GM23248 (cell line): ENCODE data around the gene MRPS31. TPM values are rescaled to one million over a fixed set of nuclear protein-coding genes. Genes with fewer than 3 reads are reported as not detected.
"Not testable (repeated sequence)": the region's sequence is repeated elsewhere in the genome, so short reads cannot be mapped to it uniquely, and the experiment has no call there.

Experiments
- DNase-seq: peaks from one replicate; pipeline ENCODE4 v3.0.0-alpha.2; 2015
- H2AFZ ChIP-seq: fragments of 200-600 bp; sonication (generic); 2 replicates; pipeline ENCODE4 v1.6.1; 2016; ENCODE audit warnings: antibody characterized with exemption
- H3F3A ChIP-seq: fragments of 200-600 bp; sonication (generic); 2 replicates; pipeline ENCODE4 v1.6.1; 2016; ENCODE audit warnings: mild to moderate bottlenecking, antibody characterized with exemption, mixed run types; ENCODE audit not compliant: insufficient read depth
- H3K27ac ChIP-seq: fragments of 200-600 bp; sonication (generic); 2 replicates; pipeline ENCODE4 v1.5.1; 2016; ENCODE audit warnings: mild to moderate bottlenecking
- H3K27me3 ChIP-seq: fragments of 200-600 bp; sonication (generic); replicated peaks from 2 replicates; pipeline ENCODE4 v1.6.1; 2016; ENCODE audit warnings: mild to moderate bottlenecking; ENCODE audit not compliant: insufficient read depth
- H3K36me3 ChIP-seq: fragments of 200-600 bp; sonication (generic); 2 replicates; pipeline ENCODE4 v1.6.1; 2016; ENCODE audit warnings: low read depth, mild to moderate bottlenecking
- H3K4me1 ChIP-seq: fragments of 200-600 bp; sonication (generic); 2 replicates; pipeline ENCODE4 v1.6.1; 2016; ENCODE audit warnings: mild to moderate bottlenecking; ENCODE audit not compliant: insufficient read depth
- H3K4me2 ChIP-seq: fragments of 200-600 bp; sonication (generic); one replicate; pipeline ENCODE4 v1.6.1; 2016; ENCODE audit warnings: mild to moderate bottlenecking; ENCODE audit not compliant: unreplicated experiment
- H3K4me3 ChIP-seq: fragments of 200-600 bp; sonication (generic); 2 replicates; pipeline ENCODE4 v1.5.1; 2016; ENCODE audit warnings: mild to moderate bottlenecking
- H3K79me2 ChIP-seq: fragments of 200-600 bp; sonication (generic); 2 replicates; pipeline ENCODE4 v1.6.1; 2016; ENCODE audit warnings: mild to moderate bottlenecking; ENCODE audit not compliant: insufficient read depth
- H3K9ac ChIP-seq: fragments of 200-600 bp; sonication (generic); 2 replicates; pipeline ENCODE4 v1.6.1; 2016; ENCODE audit warnings: mild to moderate bottlenecking
- H3K9me2 ChIP-seq: fragments of 200-600 bp; sonication (generic); 2 replicates; pipeline ENCODE4 v1.6.1; 2016; ENCODE audit warnings: mixed run types, mild to moderate bottlenecking, moderate library complexity; ENCODE audit not compliant: insufficient read depth
- H3K9me3 ChIP-seq: fragments of 200-600 bp; sonication (generic); one replicate; pipeline ENCODE4 v1.6.1; 2017; ENCODE audit warnings: low read depth
- H4K20me1 ChIP-seq: fragments of 200-600 bp; sonication (generic); 2 replicates; pipeline ENCODE4 v1.6.0; 2016; ENCODE audit not compliant: insufficient read depth
- EZH2 ChIP-seq: fragments of 200-600 bp; sonication (generic); IDR thresholded peaks from 2 replicates; pipeline ENCODE4 v1.6.1; 2018; ENCODE audit warnings: antibody characterized with exemption, mild to moderate bottlenecking; ENCODE audit not compliant: insufficient read depth, poor library complexity, severe bottlenecking
- EZH2phosphoT487 ChIP-seq: fragments of 200-600 bp; sonication (generic); IDR thresholded peaks from 2 replicates; pipeline ENCODE4 v1.6.1; 2018; ENCODE audit warnings: antibody characterized with exemption, moderate library complexity, mild to moderate bottlenecking, low read depth; ENCODE audit not compliant: insufficient read depth
- WGBS, 2 experiments: methylation state at CpG; one replicate each; pipeline ENCODE4 v1.1.6; 2015 to 2017; ENCODE audit warnings: low lambda C conversion rate in 2 of 2, low coverage in 1 of 2; ENCODE audit errors: missing lambda C conversion rate in 2 of 2; 5-methylcytosine and 5-hydroxymethylcytosine counted together
- in situ Hi-C: fragments of 300-500 bp; cut with MboI; formaldehyde crosslinking; loops from 2 replicates; pipeline ENCODE4 v1.15.0; 2020
- polyA plus RNA-seq: library from polyadenylated mRNA; unstranded; fragments of >200 nt; fragmentation: Nextera tagmentation; extraction: Ambion mirVana; gene quantifications from 2 replicates; pipeline ENCODE4 v1.2.1, GENCODE V29; 2016
- total RNA-seq: library from RNA; depleted of rRNA; stranded (reverse); fragments of >200 nt; shearing (Covaris generic); gene quantifications from 2 replicates; pipeline ENCODE4 v1.2.3, GENCODE V29; 2014

MRPS31 gene
- total and polyA plus RNA-seq, 2 experiments from 2014 or later = 9.8 to 16.6 TPM

- TF ChIP-seq EZH2phosphoT487 (no peak), EZH2 (no peak)
- H2AFZ ChIP-seq = no peak overlapping the region
- DNase-seq = no peak
- H3K79me2 ChIP-seq = no peaks in the 10 kb centered on the region
- H3K4me2 ChIP-seq = no peak overlapping the region
- no peaks in the 10 kb centered on the region for H3K36me3 ChIP-seq
- H3K27me3 ChIP-seq = no peaks in the 10 kb centered on the region
- H3K9me2 ChIP-seq = no peaks in the 10 kb centered on the region
- no peaks in the 10 kb centered on the region for H3K9me3 ChIP-seq
- no peak overlapping the region for H3K27ac ChIP-seq
- H3F3A ChIP-seq = no peaks in the 10 kb centered on the region
- H4K20me1 ChIP-seq = no peaks in the 10 kb centered on the region
- WGBS, 2 experiments = 92% methylated on average over 6 of the region's 6 CpGs
- no peak overlapping the region for H3K9ac ChIP-seq
- no peaks in the 10 kb centered on the region for H3K4me1 ChIP-seq
- in situ Hi-C loops = no loop called here
- no peak overlapping the region for H3K4me3 ChIP-seq
Observed at GRCh38 chr13:40728595-40728994, 42.4 kb downstream of the MRPS31 start.

GRCh38 chr13:40714433-40714832, 56.6 kb downstream of the MRPS31 start:
- H4K20me1 ChIP-seq, H3K4me1 ChIP-seq, in situ Hi-C loops, H3K27ac ChIP-seq, H3K9me3 ChIP-seq, H3K4me2 ChIP-seq, H3K9me2 ChIP-seq, H2AFZ ChIP-seq, H3F3A ChIP-seq, DNase-seq, H3K4me3 ChIP-seq, H3K27me3 ChIP-seq, H3K79me2 ChIP-seq, H3K36me3 ChIP-seq, H3K9ac ChIP-seq: not testable (repeated sequence)
- WGBS, 2 experiments = no CpG with 5 or more reads among the region's 1 CpG

GRCh38 chr13:40706439-40706838, 64.6 kb downstream of the MRPS31 start:
- H3K27me3 ChIP-seq = no peaks in the 10 kb centered on the region
- H3K4me1 ChIP-seq = no peaks in the 10 kb centered on the region
- H3F3A ChIP-seq = no peaks in the 10 kb centered on the region
- H3K79me2 ChIP-seq = no peaks in the 10 kb centered on the region
- H3K36me3 ChIP-seq = no peaks in the 10 kb centered on the region
- TF ChIP-seq EZH2 (no peak), EZH2phosphoT487 (no peak)
- no peaks in the 10 kb centered on the region for H3K9me3 ChIP-seq
- no peak overlapping the region for H3K9ac ChIP-seq
- H3K27ac ChIP-seq = no peak overlapping the region
- H4K20me1 ChIP-seq = no peaks in the 10 kb centered on the region
- in situ Hi-C loops = no loop called here
- H3K9me2 ChIP-seq = no peaks in the 10 kb centered on the region
- no peak overlapping the region for H3K4me3 ChIP-seq
- 79 to 87% methylated on average over 2 of the region's 2 CpGs for WGBS, 2 experiments
- H2AFZ ChIP-seq = no peak overlapping the region
- no peak overlapping the region for H3K4me2 ChIP-seq
- no peak for DNase-seq

GRCh38 chr13:40697711-40698110, 73.3 kb downstream of the MRPS31 start:
- Histone ChIP-seq H3K9me2 (no peaks in the 10 kb centered on the region), H2AFZ (no peak overlapping the region), H3K9ac (no peak overlapping the region), H3K79me2 (no peaks in the 10 kb centered on the region), H3K27ac (no peak overlapping the region), H3K36me3 (no peaks in the 10 kb centered on the region), H3F3A (no peaks in the 10 kb centered on the region), H4K20me1 (no peaks in the 10 kb centered on the region), H3K4me3 (no peak overlapping the region), H3K9me3 (no peaks in the 10 kb centered on the region), H3K27me3 (no peaks in the 10 kb centered on the region), H3K4me2 (no peak overlapping the region), H3K4me1 (no peaks in the 10 kb centered on the region)
- DNase-seq = no peak
- TF ChIP-seq EZH2 (no peak), EZH2phosphoT487 (no peak)
- in situ Hi-C loops = loop anchor here (25.0 kb wide), 1 partner anchor 1010 kb away; no protein-coding TSS in a partner anchor
- WGBS, 2 experiments = 76 to 83% methylated on average over 5 of the region's 5 CpGs

GRCh38 chr13:40694426-40694825, 76.6 kb downstream of the MRPS31 start:
- no peak for TF ChIP-seq EZH2
- TF ChIP-seq EZH2phosphoT487 = no peak
- no peaks in the 10 kb centered on the region for H3K9me3 ChIP-seq
- no peak overlapping the region for H3K9ac ChIP-seq
- WGBS, 2 experiments = 69% methylated on average over 4 of the region's 4 CpGs
- H3K79me2 ChIP-seq = no peaks in the 10 kb centered on the region
- no peak overlapping the region for H3K27ac ChIP-seq
- no peak overlapping the region for H3K4me3 ChIP-seq
- no peaks in the 10 kb centered on the region; the same call in 1 of the 2 replicates for H3K27me3 ChIP-seq
- DNase-seq = no peak
- in situ Hi-C loops = loop anchor here (25.0 kb wide), 1 partner anchor 1007 kb away; no protein-coding TSS in a partner anchor
- H3K36me3 ChIP-seq = no peaks in the 10 kb centered on the region
- H3F3A ChIP-seq = no peaks in the 10 kb centered on the region
- no peak overlapping the region for H2AFZ ChIP-seq
- H3K4me1 ChIP-seq = no peaks in the 10 kb centered on the region
- no peaks in the 10 kb centered on the region for H3K9me2 ChIP-seq
- no peaks in the 10 kb centered on the region for H4K20me1 ChIP-seq
- no peak overlapping the region for H3K4me2 ChIP-seq
